ENCODE results near the gene RTN1.

DNA sequence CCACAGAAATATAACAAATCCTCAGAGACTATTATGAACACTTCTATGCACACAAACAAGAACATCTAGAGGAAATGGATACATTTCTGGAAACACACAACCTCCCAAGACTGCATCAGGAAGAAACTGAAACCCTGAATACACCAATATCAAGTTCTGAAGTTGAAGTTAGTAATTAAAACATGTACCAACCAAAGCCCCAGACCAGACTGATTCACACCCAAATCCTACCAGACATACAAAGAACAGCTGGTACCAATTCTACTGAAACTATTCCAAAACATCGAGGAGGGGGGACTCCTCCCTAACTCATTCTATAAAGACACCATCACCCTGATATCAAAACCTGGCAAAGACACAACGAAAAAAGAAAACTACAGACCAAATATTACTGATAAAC, 179.3 kb downstream of the RTN1 start:
- TF ChIP-seq, protein P1, sequence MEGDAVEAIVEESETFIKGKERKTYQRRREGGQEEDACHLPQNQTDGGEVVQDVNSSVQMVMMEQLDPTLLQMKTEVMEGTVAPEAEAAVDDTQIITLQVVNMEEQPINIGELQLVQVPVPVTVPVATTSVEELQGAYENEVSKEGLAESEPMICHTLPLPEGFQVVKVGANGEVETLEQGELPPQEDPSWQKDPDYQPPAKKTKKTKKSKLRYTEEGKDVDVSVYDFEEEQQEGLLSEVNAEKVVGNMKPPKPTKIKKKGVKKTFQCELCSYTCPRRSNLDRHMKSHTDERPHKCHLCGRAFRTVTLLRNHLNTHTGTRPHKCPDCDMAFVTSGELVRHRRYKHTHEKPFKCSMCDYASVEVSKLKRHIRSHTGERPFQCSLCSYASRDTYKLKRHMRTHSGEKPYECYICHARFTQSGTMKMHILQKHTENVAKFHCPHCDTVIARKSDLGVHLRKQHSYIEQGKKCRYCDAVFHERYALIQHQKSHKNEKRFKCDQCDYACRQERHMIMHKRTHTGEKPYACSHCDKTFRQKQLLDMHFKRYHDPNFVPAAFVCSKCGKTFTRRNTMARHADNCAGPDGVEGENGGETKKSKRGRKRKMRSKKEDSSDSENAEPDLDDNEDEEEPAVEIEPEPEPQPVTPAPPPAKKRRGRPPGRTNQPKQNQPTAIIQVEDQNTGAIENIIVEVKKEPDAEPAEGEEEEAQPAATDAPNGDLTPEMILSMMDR (IDR thresholded peaks at IDR 0.05; ENCODE audit: low read depth, low read length), result no peak
- no peak for TF ChIP-seq POLR2A (IDR thresholded peaks at IDR 0.05; ENCODE audit: extremely low read depth, insufficient read length)
- TF ChIP-seq MYC (IDR thresholded peaks at IDR 0.05; ENCODE audit: low read depth, low read length), result no peak

Measured in NB4 (cell line).